ENCODE results near the gene MAP3K20.

DNA sequence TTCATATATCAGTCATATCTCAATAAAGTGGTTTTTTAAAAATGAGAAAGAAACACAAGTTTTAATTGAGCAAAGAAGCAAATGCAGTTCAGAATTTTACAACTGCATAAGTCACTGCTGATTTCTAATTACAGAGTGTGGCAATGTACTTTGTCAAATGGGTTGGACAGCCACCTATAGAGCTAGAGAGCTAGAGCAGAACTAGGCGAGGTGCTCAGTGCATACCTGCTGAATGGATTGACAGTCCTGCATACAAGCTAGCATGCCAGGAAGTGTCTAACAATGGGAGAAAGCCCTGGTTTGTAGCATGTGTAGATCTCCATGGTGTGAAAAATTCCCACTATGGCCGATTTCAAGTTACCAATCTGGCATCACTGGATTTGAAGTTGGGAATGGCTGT lies 172.7 kb downstream of the MAP3K20 start:
- TF ChIP-seq, protein P1, sequence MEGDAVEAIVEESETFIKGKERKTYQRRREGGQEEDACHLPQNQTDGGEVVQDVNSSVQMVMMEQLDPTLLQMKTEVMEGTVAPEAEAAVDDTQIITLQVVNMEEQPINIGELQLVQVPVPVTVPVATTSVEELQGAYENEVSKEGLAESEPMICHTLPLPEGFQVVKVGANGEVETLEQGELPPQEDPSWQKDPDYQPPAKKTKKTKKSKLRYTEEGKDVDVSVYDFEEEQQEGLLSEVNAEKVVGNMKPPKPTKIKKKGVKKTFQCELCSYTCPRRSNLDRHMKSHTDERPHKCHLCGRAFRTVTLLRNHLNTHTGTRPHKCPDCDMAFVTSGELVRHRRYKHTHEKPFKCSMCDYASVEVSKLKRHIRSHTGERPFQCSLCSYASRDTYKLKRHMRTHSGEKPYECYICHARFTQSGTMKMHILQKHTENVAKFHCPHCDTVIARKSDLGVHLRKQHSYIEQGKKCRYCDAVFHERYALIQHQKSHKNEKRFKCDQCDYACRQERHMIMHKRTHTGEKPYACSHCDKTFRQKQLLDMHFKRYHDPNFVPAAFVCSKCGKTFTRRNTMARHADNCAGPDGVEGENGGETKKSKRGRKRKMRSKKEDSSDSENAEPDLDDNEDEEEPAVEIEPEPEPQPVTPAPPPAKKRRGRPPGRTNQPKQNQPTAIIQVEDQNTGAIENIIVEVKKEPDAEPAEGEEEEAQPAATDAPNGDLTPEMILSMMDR (IDR thresholded peaks at IDR 0.05; ENCODE audit: low read depth, low read length) = no peak
- no peak for TF ChIP-seq EZH2phosphoT487 (IDR thresholded peaks at IDR 0.05; ENCODE audit: low read depth)
